Smooth muscle cell (in vitro differentiated cells): ENCODE results near the gene COL18A1. TPM values are rescaled to one million over a fixed set of nuclear protein-coding genes. Genes with fewer than 3 reads are reported as not detected.

Experiments used
- DNase-seq: peaks from one replicate; lab custom pipeline; 2025; ENCODE audit not compliant: unreplicated experiment; lab: John Stamatoyannopoulos, UW
- H2AFZ ChIP-seq: fragments of 200-600 bp; sonication (generic); 2 replicates; pipeline ENCODE4 v1.6.0; 2016; ENCODE audit warnings: antibody characterized with exemption, low read depth, mild to moderate bottlenecking
- H3F3A ChIP-seq: fragments of 200-600 bp; sonication (generic); 2 replicates; pipeline ENCODE4 v1.6.0; 2017; ENCODE audit warnings: antibody characterized with exemption, low read depth
- H3K27ac ChIP-seq: fragments of 200-600 bp; sonication (generic); 2 replicates; pipeline ENCODE4 v1.5.1; 2016; ENCODE audit warnings: low read depth, mild to moderate bottlenecking
- H3K27me3 ChIP-seq: fragments of 200-600 bp; sonication (generic); 2 replicates; pipeline ENCODE4 v1.6.1; 2016; ENCODE audit warnings: low read depth, mild to moderate bottlenecking
- H3K36me3 ChIP-seq: fragments of 200-600 bp; sonication (generic); 2 replicates; pipeline ENCODE4 v1.5.1; 2016; ENCODE audit warnings: low read depth
- H3K4me1 ChIP-seq: fragments of 200-600 bp; sonication (generic); 2 replicates; pipeline ENCODE4 v1.5.1; 2016; ENCODE audit warnings: low read depth
- H3K4me2 ChIP-seq: fragments of 200-600 bp; sonication (generic); 2 replicates; pipeline ENCODE4 v1.6.0; 2016; ENCODE audit warnings: mild to moderate bottlenecking
- H3K4me3 ChIP-seq: fragments of 200-600 bp; sonication (generic); 2 replicates; pipeline ENCODE4 v1.5.1; 2016; ENCODE audit warnings: mild to moderate bottlenecking
- H3K79me2 ChIP-seq: fragments of 200-600 bp; sonication (generic); 2 replicates; pipeline ENCODE4 v1.6.0; 2016; ENCODE audit warnings: low read depth, mild to moderate bottlenecking
- H3K9ac ChIP-seq: fragments of 200-600 bp; sonication (generic); 2 replicates; pipeline ENCODE4 v1.6.0; 2016; ENCODE audit warnings: low read depth
- H3K9me3 ChIP-seq: fragments of 200-600 bp; sonication (generic); replicated peaks from 2 replicates; pipeline ENCODE4 v1.5.1; 2016; ENCODE audit warnings: low read depth
- H4K20me1 ChIP-seq: fragments of 200-600 bp; sonication (generic); 2 replicates; pipeline ENCODE4 v1.6.0; 2016; ENCODE audit warnings: low read depth
- CTCF ChIP-seq: fragments of 200-600 bp; sonication (generic); IDR thresholded peaks from 2 replicates; pipeline ENCODE4 v1.5.1; 2017; ENCODE audit warnings: borderline replicate concordance, mild to moderate bottlenecking, antibody characterized with exemption; ENCODE audit not compliant: insufficient read depth, poor library complexity, severe bottlenecking
- WGBS: methylation state at CpG from one replicate; pipeline ENCODE4 v1.1.7; 2016; ENCODE audit warnings: low lambda C conversion rate; 5-methylcytosine and 5-hydroxymethylcytosine counted together
- polyA plus RNA-seq: library from polyadenylated mRNA; unstranded; fragments of >200 nt; fragmentation: Nextera tagmentation; extraction: Ambion mirVana; gene quantifications from 2 replicates; pipeline ENCODE4 v1.2.1, GENCODE V29; 2016
- total RNA-seq: library from RNA; depleted of rRNA; stranded (reverse); fragments of >200 nt; gene quantifications from 2 replicates; pipeline ENCODE4 v1.2.3, GENCODE V29; 2014

COL18A1 gene
- total and polyA plus RNA-seq, 2 experiments from 2014 or later: 192 to 485 TPM

DNA sequence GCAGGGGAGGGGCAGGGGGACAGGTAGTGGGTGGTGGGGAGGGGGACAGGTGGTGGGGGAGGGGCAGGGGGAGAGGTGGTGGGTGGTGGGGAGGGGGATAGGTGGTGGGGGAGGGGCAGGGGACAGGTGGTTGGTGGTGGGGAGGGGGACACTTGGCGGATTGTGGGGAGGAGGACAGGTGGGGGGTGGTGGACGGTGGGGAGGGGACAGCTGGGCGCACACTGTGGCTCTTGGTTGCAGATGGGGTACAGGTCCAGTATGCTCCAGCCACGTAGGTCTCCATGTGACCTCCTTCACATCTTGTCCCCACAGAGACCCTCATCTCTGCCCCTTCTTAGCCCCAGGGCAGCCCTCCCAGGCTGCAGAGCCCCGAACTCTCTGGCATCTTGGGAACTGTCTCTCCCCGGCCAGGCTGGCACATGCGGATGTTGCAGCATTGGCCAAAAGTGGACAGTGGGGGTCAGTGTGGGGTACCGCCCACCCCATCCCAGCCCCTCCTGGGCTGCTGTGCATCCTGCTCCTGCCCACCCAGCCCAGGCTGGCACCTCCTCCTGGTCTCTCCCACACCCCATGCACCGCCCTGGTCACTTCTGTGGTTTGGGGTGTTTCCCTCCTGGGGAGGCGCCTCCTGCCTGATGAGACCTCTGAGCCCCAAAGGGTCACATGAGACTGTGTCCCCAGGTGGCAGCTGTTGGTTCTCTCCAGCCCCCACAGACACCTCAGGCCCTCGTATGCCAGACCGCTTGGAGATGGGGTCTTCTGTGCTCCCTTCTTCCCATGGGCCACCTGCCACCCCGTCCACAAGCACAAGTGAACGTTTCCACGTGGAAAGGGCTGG lies 144.9 kb downstream of the COL18A1 start:
- Histone ChIP-seq H3K36me3 (no peaks in the 10 kb centered on the region), H3K4me3 (no peak overlapping the region), H2AFZ (no peak overlapping the region), H3K4me2 (no peak overlapping the region), H3K27ac (no peak overlapping the region), H3K9ac (no peak overlapping the region), H3K79me2 (no peaks in the 10 kb centered on the region), H4K20me1 (no peaks in the 10 kb centered on the region), H3K27me3 (no peaks in the 10 kb centered on the region), H3F3A (no peaks in the 10 kb centered on the region), H3K9me3 (no peaks in the 10 kb centered on the region), H3K4me1 (peaks cover 3% of the 10 kb centered on the region)
- no peak for TF ChIP-seq CTCF
- no peak for DNase-seq
- 91% methylated on average over 10 of the region's 15 CpGs for WGBS

DNA sequence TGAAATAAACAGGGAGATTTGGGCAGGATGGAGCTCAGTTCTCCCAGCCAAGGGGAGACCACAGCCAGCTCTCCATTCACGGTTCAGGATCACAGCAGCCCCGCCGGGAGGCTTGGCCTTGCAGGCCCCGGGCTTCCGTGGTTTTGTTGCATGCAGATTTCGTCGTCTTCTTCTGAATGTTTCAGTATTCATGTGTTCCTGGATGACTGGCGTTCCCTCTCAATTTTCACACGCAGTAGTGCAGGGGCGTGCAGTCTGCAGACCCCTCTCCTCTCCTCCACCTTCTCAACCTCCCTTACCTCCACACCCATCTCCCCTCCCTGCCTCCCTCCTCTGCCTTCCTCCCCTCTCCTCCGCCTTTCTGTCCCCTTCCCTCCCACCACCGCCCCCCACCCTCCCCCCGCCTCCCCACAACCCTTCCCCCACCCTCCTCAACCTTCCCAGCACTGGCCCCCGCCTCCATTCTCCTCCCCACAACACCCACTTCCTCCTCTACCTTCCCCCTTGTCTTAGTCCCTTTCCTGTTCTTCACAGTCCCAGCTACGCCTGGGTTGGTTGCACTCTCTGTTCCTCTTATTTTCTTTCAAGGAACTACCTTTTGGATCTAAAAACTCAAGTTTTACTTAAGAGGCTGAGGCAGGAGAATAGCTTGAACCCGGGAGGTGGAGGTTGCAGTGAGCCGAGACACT lies 145.7 kb downstream of the COL18A1 start:
- H3K4me1 ChIP-seq: peaks cover 3% of the 10 kb centered on the region
- H4K20me1 ChIP-seq: no peaks in the 10 kb centered on the region
- no peak overlapping the region for H3K4me3 ChIP-seq
- no peak overlapping the region for H3K9ac ChIP-seq
- no peaks in the 10 kb centered on the region for H3F3A ChIP-seq
- DNase-seq: no peak
- no peaks in the 10 kb centered on the region for H3K27me3 ChIP-seq
- H3K4me2 ChIP-seq: no peak overlapping the region
- no peak overlapping the region for H2AFZ ChIP-seq
- H3K79me2 ChIP-seq: no peaks in the 10 kb centered on the region
- H3K36me3 ChIP-seq: no peaks in the 10 kb centered on the region
- no peaks in the 10 kb centered on the region for H3K9me3 ChIP-seq
- 62% methylated on average over 14 of the region's 17 CpGs for WGBS
- no peak overlapping the region for H3K27ac ChIP-seq
- no peak for TF ChIP-seq CTCF

DNA sequence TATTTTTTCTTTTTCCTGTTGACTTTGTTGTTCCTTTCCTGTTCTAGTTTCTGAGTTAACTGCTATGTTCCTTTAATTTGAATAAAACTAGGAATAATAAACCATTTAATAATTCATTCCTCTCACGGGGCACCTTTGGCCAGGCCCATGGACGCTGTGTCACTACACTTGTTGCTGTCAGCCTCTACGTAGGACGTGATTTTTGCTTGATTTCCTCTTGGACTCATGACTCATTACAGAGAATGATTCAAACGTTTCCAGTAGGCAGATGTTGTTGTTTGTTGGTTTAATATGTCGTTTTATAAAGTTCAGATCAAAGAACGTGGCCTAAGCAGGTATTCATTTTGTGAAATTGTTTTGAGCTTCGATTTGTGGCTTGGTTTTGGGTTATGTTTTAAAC lies 146.4 kb downstream of the COL18A1 start:
- no peaks in the 10 kb centered on the region for H3F3A ChIP-seq
- no peak overlapping the region for H2AFZ ChIP-seq
- no peak for TF ChIP-seq CTCF
- no peaks in the 10 kb centered on the region for H3K9me3 ChIP-seq
- H4K20me1 ChIP-seq: no peaks in the 10 kb centered on the region
- no peaks in the 10 kb centered on the region for H3K36me3 ChIP-seq
- no peak overlapping the region for H3K4me3 ChIP-seq
- no peaks in the 10 kb centered on the region for H3K27me3 ChIP-seq
- H3K9ac ChIP-seq: no peak overlapping the region
- 57% methylated on average over 8 of the region's 8 CpGs for WGBS
- DNase-seq: no peak
- no peaks in the 10 kb centered on the region for H3K79me2 ChIP-seq
- H3K4me2 ChIP-seq: no peak overlapping the region
- H3K4me1 ChIP-seq: peaks cover 3% of the 10 kb centered on the region
- H3K27ac ChIP-seq: no peak overlapping the region
